ENCODE results near the gene FH. TPM values are rescaled to one million over a fixed set of nuclear protein-coding genes. Genes with fewer than 3 reads are reported as not detected.

FH gene
- 241 and 261 TPM in 2 replicates for total RNA-seq (2014; rRNA removed; shearing (Covaris generic); ENCODE audit: low replicate concordance)

- DNase-seq = peak; percentile 98
- Histone ChIP-seq H3K4me3 (peak within 1 kb of the TSS; percentile 87), H3K27me3 (peaks cover 8% of the 10 kb centered on the region), H3K9me3 (no peaks in the 10 kb centered on the region), H3K36me3 (peaks cover 18% of the 10 kb centered on the region)
Measured at GRCh38 chr1:241519308-241520079, at the start of gene FH. Gene FH, minus strand, starts transcription at chr1:241519755. Its CDS starts 33 bp downstream, at chr1:241519722.

GRCh38 chr1:241560849-241561187 lies 41.3 kb upstream of the FH start:
- no peak for DNase-seq
- Histone ChIP-seq H3K4me3 (no peak overlapping the region), H3K36me3 (no peaks in the 10 kb centered on the region), H3K9me3 (no peaks in the 10 kb centered on the region), H3K27me3 (no peaks in the 10 kb centered on the region)

DNA sequence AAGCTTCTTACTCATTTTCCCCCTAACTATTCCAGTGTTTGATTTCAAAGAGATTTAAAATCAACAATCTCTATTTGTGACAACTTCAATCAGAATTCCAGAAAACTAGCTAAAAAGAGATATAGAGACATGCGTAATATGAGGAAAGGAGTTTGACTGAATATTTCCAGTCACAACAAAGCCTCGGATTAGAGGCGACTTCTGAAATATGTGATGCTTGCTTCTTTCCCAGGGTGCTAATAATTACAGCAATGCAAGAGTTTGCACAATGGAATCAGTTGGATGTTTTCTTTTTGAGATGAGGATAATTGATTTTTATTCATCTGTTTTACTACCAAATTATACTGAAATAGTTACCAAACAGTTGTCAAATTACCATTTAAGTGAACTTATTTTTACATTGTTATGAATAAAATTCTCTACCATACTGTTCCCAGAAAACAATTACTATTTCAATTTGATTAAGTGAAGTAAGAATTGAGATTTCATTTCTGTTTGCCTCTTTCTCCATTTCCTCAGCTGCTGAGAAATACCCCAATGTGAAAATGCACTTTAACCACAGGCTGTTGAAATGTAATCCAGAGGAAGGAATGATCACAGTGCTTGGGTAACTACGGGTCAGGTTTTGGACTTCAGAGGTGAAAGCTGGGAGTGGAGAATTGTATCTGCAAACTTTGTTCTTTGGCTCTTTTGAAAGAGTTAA lies 40.7 kb upstream of the FH start:
- H3K9me3 ChIP-seq = no peaks in the 10 kb centered on the region
- DNase-seq = no peak
- no peaks in the 10 kb centered on the region for H3K27me3 ChIP-seq
- no peaks in the 10 kb centered on the region for H3K36me3 ChIP-seq
- no peak overlapping the region for H3K4me3 ChIP-seq

DNA sequence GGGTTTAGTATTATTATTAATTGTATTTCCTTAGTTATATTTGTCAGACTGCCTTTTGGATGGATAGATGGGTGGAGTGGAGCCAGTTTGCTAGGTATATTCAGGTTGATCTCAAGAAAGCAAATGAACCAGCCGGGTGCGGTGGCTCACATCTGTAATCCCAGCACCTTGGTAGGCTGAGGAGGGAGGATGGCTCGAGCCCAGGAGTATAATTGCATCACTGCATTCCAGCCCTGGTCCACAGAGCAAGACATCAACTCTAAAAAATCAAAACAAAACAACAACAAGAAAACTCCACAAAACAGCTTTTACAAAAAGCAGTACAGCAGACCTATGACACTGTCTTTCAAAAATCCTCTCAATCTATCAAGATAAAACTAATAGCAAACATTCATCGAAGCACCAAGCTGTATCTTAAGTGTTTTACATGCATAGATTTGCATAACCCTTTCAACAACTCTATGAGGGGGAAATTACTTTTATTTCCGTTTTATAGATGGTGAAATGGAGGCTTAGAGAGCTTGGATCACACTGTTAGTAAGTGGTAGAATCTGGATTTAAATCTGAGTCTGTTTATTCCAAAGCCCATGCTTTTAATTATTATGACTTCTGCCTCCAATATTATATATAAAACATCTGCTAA lies 38.1 kb upstream of the FH start:
- no peak for DNase-seq
- no peaks in the 10 kb centered on the region for H3K27me3 ChIP-seq
- H3K4me3 ChIP-seq = no peak overlapping the region
- H3K9me3 ChIP-seq = no peaks in the 10 kb centered on the region
- no peaks in the 10 kb centered on the region for H3K36me3 ChIP-seq

- H3K36me3 ChIP-seq = no peaks in the 10 kb centered on the region
- no peaks in the 10 kb centered on the region for H3K27me3 ChIP-seq
- H3K9me3 ChIP-seq = no peaks in the 10 kb centered on the region
- H3K4me3 ChIP-seq = no peak overlapping the region
- no peak for DNase-seq
Measured at GRCh38 chr1:241557031-241557430, 37.5 kb upstream of the FH start.

DNA sequence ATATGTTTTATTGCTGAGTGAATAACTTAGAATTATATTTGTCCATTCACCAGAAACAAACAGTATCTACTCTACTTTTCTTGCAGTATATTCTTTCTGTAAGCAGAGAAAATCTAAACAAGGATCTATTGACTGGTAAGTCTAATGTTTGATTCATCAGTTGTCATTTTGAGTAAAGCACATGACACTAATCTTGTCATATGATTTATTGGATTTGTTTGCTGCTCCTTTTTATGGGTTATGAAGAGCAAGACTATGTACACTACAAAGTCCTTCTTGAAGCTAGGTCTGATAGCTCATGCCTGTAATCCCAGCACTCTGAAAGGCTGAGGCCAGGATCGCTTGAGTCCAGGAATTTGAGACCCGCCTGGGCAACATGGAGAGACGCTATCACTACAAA lies 36.0 kb upstream of the FH start:
- H3K4me3 ChIP-seq = no peak overlapping the region
- no peak for DNase-seq

DNA sequence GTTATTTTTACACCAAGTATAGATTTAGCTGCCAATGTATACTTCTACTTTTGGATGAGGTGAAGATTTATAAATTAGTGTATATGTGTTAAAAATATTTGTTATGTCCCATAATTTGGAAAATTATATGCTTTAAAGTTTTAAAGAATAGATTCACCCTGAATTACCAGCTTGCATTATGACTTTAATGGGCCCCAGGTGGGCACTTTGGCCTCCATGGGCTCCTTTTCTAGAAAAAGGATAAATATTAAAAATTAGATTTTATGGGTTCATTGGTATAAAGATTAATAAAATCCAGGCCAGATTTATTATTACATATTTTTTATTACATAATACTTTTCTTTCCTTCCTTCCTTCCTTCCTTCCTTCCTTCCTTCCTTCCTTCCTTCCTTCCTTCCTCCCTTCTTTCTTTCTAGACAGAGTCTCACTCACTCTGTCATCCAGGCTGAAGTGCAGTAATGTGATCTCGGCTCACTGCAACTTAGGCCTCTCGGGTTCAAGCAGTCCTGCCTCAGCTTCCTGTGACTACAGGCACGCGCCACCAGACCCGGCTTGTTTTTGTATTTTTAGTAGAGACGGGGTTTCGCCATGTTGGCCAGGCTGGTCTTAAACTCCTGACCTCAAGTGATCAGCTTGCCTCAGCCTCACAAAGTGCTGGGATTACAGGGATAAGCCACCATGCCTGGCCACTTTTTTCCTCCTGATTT lies 34.5 kb upstream of the FH start:
- H3K27me3 ChIP-seq = no peaks in the 10 kb centered on the region
- H3K36me3 ChIP-seq = no peaks in the 10 kb centered on the region
- no peak for DNase-seq
- no peaks in the 10 kb centered on the region for H3K9me3 ChIP-seq
- no peak overlapping the region for H3K4me3 ChIP-seq

More for the DNA sequence above, 36.0 kb upstream of the FH start:
- H3K27me3 ChIP-seq = no peaks in the 10 kb centered on the region
- H3K36me3 ChIP-seq = no peaks in the 10 kb centered on the region
- no peaks in the 10 kb centered on the region for H3K9me3 ChIP-seq

DNA sequence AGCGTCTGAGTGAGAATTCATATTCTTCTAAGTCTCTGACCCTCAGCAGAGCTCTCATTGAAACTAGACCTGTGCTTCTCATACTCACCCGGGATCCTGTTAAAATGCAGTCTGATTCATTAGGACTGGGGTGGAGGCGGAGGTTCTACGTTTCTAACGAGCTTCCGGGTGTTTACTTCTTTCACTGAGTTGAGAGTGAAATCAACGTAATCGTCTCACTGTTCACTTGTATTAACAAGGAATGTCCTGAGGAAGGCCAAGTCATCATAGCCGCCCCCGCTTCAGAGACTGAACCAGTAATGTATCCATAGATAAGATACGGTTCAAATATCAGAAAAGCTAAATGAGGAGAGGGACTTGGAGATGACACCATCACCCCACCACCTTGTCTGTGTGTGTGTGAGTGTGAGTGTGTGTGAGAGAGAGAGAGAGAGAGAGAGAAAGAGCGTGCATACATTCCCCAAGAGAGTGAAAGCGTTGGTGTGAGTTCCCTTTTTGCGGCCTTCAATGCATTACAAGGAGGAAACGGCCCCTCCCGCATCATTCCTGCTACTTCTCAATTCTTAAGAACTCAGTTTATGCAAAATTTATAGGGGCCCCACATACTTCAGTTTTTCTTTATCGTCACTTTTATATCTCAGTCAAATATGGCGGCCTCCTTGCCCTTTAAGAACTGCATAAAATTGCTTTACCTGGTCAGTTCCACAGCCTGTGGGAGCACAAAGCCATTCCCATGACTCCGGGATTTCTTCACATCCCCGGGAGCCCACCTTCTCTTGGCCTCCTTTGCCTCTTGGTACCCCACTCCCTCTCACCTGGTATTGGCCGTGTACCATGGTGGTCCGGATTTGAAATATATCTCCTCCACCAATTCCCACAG lies 32.4 kb upstream of the FH start:
- no peak for DNase-seq
- Histone ChIP-seq H3K4me3 (no peak overlapping the region), H3K27me3 (no peaks in the 10 kb centered on the region), H3K9me3 (no peaks in the 10 kb centered on the region), H3K36me3 (no peaks in the 10 kb centered on the region)

GRCh38 chr1:241550318-241550717 lies 30.8 kb upstream of the FH start:
- H3K27me3 ChIP-seq = no peaks in the 10 kb centered on the region
- no peak overlapping the region for H3K4me3 ChIP-seq
- no peaks in the 10 kb centered on the region for H3K36me3 ChIP-seq
- no peaks in the 10 kb centered on the region for H3K9me3 ChIP-seq
- DNase-seq = no peak

- Histone ChIP-seq H3K27me3 (0 out of 2 replicates have a peak, but pooled peaks cover 2% of the 10 kb centered on the region), H3K9me3 (no peaks in the 10 kb centered on the region), H3K36me3 (no peaks in the 10 kb centered on the region), H3K4me3 (no peak overlapping the region)
- no peak for DNase-seq
Measured at GRCh38 chr1:241548008-241548407, 28.5 kb upstream of the FH start.

DNA sequence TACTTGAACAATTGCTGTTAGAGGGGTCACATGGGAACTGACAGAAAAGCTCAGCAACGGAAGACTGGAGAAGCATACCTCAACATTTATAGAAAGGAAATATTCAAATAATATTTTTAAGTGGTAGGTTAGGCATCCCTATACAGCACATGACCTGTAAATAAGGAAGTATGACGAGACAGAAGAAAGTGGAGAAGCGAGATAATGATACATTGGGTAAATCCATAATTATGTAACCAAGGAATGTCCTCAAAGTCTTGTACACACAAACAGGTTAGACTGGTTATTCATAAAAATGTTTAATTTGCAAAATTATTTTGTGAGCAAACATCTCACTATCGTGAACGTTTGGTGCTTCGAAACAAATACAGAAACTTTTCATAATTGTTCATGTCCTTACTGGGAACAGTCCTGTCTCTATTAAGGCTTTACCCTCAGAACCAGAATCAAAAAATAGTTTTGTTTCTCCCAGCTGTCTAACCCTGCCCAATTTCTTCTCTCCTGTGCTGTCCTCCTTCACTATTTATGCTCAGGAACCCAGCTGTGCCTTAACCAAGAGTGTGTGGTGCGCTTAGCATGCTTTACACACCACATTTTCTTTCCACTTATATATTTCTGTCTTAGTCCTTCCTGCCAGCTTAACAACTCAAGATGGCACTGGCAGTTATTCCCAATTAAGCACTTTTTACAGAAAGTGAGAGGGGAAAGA lies 22.8 kb upstream of the FH start:
- DNase-seq = no peak
- Histone ChIP-seq H3K9me3 (no peaks in the 10 kb centered on the region), H3K27me3 (0 out of 2 replicates have a peak, but pooled peaks cover 2% of the 10 kb centered on the region), H3K36me3 (no peaks in the 10 kb centered on the region), H3K4me3 (no peak overlapping the region)

DNA sequence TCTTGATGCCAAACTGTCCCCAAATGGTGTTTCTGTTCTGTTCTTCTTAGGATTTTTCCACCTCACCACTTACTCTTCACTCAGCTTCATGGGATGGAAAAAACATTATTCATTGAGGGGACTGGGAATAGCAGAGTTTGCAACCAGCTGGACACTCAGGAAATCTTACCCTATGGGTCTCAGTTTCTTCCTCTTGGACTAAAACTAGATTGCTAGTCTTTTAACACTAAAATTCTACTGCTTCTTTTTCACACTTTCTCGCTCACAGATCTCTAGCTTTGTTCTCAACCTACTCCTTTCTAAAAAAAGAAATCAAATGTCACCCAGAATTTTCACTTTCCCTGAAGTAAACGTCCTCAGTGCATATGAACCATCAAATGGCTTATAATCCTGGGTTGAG lies 17.4 kb upstream of the FH start:
- Histone ChIP-seq H3K9me3 (no peaks in the 10 kb centered on the region), H3K27me3 (peaks cover 7% of the 10 kb centered on the region; the same call in 1 of the 2 replicates), H3K36me3 (no peaks in the 10 kb centered on the region), H3K4me3 (no peak overlapping the region)
- DNase-seq = no peak

DNA sequence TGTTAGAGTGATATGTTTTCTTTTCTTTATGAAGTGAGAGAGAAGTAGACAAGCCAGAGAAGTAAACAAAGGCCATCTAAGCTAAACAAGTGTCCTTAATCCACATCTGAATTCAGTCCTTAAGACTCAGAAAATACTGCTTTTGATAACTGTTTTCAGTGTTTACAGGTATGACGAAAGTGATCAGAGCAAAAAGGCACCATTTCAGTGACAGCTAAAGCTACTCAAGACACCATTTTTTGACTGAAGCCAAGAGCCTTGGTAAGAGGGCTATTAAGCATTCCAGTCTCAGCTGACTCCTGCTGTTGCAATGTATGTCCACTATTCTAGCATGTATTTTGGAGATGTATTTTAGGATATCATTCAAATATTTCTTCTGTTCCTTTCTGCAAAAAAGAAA lies 16.7 kb upstream of the FH start:
- Histone ChIP-seq H3K27me3 (peaks cover 7% of the 10 kb centered on the region; the same call in 1 of the 2 replicates), H3K9me3 (no peaks in the 10 kb centered on the region), H3K36me3 (no peaks in the 10 kb centered on the region), H3K4me3 (no peak overlapping the region)
- no peak for DNase-seq

GRCh38 chr1:241533326-241534115 lies 14.0 kb upstream of the FH start:
- Histone ChIP-seq H3K4me3 (no peak overlapping the region), H3K36me3 (no peaks in the 10 kb centered on the region), H3K9me3 (no peaks in the 10 kb centered on the region), H3K27me3 (peaks cover 7% of the 10 kb centered on the region; the same call in 1 of the 2 replicates)
- no peak for DNase-seq

DNA sequence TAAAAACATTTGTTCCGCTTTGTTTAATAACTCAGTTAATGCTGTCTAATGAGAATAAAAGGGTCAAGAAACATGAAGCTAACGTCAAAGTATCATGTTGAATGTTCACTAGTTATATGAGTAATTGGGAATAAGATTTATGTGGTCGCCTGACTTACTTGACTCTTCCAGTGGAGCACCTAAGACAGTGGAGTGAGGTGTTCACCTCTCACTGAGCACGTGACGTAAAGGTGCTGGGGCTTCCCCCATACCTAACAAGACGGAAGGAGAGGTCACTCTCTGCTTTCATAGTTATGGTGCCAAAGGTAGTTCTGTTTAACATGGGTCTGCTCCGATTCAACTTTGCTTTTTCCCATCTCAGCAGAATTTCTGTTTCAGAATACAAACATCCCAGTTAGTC lies 13.3 kb upstream of the FH start:
- H3K4me3 ChIP-seq = no peak overlapping the region
- no peak for DNase-seq
- H3K27me3 ChIP-seq = peaks cover 7% of the 10 kb centered on the region
- H3K9me3 ChIP-seq = no peaks in the 10 kb centered on the region
- no peaks in the 10 kb centered on the region for H3K36me3 ChIP-seq

Data from MG63 (cell line).